ENCODE data around the gene KY.
"Not testable (repeated sequence)": the region's sequence is repeated elsewhere in the genome, so short reads cannot be mapped to it uniquely, and the experiment has no call there.

The KY gene

DNA sequence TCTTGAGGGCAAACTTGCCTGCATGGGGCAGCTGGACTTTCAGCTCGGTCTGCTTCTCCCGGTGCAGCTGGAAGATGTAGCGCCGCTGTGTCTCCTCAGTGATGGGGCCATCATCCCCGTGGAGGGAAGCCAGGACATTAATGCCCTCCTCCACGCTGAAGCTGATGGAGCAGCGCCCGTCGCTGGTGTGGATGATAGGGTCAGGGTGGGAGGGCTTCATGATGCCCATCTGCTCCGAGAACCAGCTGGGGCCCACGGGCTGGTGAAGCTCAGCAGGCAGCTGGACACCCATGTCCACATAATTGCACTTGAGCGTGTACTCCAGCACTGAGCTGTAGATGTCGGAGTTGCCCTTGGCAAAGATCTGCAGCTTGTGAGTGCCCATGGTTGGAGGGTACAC, 46.9 kb downstream of the KY start:
- no peak overlapping the region for H3K4me3 ChIP-seq (ENCODE audit: low read depth, low read length)

DNA sequence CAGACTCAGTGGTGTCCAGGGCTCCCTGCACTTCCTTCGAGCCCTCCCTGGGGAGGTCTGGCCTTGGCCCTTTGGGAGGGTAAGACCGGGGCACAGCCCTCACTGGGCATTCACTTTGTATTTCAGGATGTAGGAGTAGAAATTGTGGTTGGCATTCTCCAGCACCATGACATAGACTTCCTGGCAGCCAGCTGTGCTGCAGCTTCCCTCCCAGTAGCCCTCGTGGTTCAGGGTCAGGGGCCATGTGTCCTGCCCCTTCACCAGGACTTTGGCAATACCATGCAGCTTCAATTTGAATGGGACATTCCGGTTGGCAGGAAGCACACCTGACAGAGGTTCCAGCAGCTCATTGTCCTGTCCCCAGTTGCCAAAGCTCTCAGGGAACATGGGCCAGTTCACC, 47.3 kb downstream of the KY start:
- H3K4me3 ChIP-seq (ENCODE audit: low read depth, low read length), result no peak overlapping the region

DNA sequence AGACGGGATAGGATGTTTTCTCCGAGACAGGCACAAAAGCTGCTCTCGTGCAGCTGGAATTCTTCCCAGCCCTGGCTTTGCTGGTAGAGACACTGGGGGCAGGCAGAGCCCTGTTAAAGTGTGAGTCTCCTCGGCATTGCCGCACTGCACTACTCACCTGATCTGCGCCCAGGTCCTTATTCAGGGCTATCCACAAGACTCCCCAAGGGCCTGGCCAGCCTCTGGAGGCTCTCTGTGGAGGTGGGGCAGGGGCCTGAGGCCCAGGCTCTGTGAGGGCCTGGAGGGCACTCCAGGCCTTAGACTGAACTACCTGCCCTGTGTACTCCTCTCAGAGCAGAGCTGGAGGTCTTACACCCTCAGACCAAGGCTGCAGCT, 48.4 kb downstream of the KY start:
- no peak overlapping the region for H3K4me3 ChIP-seq (ENCODE audit: low read depth, low read length)

DNA sequence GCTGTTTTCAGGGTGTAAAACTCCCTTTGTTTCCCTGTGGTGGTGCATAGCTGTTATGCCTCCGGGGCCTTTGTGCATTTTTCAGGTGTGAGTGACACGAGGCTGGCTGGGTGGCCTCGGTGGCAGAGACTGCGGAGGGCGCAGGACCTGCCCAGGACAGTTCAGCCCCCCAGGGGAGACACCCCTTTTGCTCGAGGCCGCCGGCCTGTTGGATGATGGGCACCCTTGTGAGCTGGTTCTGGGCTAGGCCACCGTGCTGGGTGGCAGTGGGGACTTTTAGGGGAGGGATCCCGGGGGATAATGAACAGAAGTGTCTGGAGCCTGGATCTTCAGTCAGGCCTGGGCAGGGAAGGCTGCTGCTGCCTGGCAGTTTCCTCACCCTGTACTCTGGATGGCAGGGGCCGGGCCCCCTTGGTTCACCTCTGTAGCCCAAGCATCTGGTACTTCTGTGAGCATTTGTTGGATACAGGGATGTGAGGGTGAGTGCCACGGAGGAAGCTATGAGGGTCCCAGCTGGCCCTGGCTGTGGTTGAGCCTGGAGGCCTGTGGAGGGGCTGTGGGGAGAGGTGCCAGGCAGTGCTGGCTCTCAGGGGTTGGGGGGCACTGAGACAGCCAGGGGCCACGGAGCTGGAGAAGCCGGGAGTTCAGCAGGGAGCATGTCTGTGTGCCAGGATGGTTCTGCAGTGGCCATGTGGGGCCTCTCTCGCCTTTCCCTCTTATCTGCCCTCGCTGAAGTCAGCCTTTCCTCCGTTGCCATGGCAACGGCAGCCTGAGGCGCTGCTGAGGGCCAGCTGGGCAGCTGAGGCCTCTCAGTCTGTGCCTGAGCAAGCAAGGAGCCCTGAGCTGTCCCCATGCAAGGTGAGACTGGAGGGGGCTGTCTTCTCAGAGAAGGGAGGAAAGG, 49.0 kb downstream of the KY start:
- no peak overlapping the region for H3K4me3 ChIP-seq (ENCODE audit: low read depth, low read length)

DNA sequence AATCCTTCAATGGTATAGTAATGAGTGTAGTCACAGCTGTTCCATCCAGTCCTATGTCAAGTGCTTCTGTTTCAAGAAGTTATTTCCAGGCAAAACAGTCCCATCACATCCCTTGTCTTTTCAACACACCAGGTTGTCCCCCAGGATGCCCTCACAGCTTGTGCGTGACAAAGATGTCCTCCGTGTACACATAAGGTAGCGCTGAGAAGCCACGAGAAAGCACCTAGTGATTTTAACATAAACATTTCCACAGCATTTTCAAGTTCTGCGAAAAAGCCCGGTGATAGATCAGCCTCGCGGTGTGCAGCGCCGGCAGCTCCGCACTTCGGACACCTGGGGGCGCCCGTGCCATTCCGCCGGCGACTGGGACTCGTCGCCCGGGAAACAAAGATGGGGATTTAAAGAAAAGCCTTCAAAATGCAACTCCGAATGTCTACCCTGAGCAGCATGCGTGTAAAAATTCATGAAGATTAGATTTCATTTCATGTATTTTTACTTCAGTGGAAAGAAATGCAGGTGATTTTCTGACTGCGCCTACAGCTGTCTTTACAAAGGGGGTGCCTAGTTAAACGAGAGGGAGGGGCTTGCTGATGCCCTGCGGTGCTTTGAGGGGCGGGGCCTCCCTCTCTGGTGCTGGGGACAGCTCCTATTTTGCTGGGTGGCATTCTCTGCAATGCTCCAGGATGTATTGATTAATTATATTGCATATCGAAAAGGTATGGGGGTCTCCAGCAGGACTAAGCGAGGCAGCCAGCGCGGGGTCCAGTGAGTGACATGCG, 49.9 kb downstream of the KY start:
- H3K4me3 ChIP-seq (ENCODE audit: low read depth, low read length), result no peak overlapping the region

DNA sequence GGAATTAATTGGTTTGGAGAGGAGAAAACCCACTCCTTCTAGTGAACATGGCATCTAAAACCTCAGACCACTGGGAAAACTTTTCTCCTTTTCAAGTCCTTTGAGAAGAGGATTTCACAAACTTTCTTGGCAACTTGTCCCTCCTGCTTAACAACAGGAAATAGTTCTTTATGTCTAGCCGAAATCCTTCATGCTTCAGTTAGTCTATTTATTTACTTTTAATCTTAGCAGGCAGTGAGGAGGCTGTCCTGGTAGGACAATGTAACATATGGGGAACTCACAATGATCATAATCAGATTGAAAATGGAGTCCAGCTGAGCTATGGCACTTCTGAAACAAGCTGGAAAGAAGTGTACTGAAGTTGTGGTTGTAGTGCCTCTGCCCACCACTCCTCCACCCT, 50.6 kb downstream of the KY start:
- H3K4me3 ChIP-seq (ENCODE audit: low read depth, low read length), result no peak overlapping the region

DNA sequence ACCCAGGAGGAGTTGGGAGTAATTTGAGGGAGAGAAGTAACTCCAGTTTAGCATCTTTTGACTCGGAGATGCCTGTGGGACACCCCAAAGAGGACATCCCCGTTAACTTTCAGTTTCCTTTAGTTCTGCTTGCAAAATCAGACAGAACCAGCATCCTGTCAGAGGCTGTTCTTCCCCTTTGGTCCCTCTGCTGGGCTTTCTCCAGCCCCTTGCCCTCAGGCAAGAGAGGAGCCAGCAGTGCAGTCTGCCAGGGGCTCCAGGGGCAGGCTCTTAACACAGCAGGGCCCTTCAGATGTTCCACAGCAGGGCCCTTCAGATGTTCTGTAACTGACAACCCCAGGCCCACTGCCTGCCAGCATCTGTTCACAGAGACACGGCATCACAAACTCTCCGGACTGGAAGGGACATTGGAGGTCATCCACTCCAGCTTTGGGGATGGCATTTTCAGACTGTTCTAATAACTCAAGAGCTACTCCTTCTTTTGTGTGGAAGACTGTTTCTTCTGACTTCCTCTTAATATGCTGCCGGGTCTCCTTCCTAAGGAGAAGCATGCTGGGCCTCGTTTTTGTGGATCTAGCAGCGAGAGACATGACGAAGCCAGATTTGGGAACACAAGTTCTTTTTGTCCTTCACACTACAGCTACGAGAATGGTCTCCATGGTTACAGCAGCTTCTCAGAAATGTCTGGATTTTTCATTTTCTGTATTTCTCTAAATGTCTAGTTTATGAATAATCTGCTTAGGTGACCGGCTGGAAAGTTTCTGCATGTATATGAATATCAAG, 51.9 kb downstream of the KY start:
- no peak overlapping the region for H3K4me3 ChIP-seq (ENCODE audit: low read depth, low read length)

DNA sequence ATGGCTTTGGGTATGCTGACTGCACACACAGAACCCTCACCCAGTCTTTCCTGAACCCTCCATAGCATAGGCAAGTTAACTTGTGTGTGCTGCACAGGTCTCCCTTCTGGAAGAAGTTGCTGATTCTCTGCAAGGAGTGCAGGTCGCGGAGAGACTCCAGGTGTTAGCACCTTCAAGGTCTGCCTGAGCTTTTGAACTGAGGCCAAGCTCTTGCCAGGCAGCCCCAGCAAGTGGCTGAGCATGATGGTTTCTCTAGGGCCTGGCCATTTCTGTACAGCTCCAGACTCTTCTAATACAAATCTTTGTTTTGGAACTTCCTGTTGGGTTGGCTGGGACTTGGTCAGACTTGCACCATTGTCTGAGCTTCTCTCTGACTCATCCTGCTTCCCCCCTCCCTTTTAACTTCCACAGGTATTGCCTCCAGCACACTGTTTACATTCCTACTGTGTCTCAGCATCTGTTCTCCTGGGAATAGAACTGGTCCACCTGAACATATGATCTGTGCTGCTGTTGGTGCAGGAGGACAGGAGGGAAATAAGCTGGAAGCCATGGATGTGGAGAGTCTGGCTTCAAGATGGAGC, 53.3 kb downstream of the KY start:
- H3K4me3 ChIP-seq (ENCODE audit: low read depth, low read length), result no peak overlapping the region

DNA sequence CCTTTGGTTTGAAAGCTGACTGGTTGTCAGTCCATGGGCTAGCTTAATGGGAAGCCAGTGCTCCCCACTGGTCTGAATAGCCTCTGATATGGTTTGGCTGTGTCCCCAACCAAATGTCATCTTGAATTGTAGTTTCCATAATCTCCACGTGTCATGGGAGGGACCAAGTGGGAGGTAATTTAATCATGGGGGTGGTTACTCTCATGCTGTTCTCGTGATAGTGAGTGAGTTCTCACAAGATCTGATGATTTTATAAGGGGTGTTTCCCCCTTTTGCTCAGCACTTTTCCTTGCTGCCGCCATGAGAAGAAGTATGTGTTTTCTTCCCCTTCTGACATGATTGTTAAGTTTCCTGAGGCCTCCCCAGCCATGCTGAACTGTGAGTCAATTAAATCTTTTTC, 55.8 kb downstream of the KY start:
- not testable (repeated sequence) for H3K4me3 ChIP-seq (ENCODE audit: low read depth, low read length)

DNA sequence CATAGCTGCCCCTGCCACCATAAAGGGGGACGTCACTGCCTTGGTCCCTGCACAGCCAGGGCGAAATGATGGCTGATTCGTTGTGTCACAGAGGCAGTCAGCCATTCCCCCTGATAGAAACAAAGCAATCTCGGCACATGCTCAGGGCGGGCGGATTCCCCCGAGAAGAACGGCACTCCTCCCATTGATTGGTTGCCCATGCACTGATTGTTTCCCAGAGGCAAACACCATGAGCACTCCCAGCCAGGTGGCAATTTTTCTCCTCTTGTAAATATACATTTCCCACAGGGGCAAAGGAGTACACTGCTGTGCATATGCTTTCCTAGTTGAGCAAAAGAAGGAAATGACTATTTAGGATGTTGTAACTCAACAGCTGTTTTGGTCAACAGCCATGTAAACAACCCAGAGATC, 56.5 kb downstream of the KY start:
- no peak overlapping the region for H3K4me3 ChIP-seq (ENCODE audit: low read depth, low read length)

DNA sequence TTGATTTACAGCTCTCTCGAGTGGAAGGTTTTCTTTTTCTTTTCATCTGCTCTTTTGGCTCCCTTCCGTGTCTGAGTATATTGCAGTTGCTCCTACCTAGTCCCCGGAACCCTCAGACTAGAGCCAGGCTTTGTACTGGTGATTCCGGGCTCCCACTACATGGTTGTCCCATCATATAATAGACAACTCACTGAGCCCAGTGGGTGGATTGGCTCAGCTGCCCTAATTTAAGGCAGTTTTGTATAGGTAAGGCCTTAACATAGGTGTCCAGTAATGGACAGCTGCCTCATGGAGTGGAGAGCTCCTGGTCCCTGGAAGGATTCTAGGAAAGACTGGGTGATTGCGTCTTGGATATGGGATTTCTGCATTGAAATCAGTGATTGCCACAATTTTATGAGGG, 58.0 kb downstream of the KY start:
- H3K4me3 ChIP-seq (ENCODE audit: low read depth, low read length), result no peak overlapping the region

DNA sequence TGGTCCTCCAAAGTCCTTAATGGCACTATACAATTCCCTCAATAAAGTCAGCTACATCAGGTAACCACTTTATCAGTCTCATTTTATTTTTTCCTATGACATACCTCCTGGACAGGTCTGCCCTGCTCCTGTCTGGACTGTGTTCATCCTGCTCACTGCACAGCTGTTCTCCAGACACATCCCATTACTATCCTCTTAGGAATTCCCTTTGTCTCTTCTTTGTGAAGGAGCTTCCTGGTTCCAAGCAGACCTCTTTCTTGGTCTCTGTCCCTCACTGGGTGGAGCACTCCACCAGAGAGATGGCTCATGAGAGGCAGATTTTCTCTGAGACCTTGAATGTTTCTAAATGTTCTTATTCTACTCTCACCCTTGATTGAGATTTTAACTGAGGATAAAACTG, 60.1 kb downstream of the KY start:
- no peak overlapping the region for H3K4me3 ChIP-seq (ENCODE audit: low read depth, low read length)

DNA sequence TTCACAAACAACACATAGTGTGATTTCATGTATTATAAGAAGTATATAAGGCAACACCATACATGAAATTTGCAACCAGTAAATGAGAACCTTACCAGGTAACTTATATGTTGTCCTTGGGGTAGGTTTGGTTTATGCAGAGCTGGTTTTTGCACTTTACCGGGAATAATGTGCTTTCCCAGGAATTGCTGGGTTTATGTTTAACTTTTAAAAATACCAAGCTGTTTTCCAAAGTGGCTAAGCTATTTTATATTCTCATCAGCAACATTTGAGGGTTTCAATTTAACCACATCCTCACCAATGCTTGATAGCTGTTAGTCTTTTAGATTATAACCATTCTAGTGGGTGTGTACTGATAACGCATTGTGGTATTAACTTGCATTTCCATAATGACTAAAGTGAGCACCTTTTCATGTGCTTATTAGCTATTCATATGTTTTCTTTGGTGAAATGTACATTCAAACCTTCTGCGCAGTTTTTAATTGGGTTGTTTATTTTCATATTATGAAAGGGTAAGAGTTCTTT, 71.6 kb downstream of the KY start:
- no peak overlapping the region for H3K4me3 ChIP-seq (ENCODE audit: low read depth, low read length)

DNA sequence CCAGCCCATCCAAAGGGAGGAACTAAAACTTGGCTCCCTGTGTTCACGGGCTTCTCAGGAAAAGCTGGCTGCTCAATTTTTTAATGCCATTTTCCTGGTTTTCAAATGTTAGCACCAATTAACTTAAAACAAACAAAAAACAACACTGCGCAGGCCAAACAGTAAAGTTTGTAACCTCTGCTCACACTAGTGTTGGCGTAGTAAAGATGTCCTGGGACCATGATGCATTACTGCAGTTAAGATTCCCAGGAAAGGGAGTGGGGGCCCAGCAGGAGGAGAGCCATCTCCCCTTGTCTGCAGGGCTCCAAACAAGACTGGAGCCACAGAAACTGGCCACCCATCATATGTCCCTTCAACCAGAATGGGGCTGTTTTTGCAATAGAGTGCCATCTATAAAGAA, 74.0 kb downstream of the KY start:
- H3K4me3 ChIP-seq (ENCODE audit: low read depth, low read length), result no peak overlapping the region

DNA sequence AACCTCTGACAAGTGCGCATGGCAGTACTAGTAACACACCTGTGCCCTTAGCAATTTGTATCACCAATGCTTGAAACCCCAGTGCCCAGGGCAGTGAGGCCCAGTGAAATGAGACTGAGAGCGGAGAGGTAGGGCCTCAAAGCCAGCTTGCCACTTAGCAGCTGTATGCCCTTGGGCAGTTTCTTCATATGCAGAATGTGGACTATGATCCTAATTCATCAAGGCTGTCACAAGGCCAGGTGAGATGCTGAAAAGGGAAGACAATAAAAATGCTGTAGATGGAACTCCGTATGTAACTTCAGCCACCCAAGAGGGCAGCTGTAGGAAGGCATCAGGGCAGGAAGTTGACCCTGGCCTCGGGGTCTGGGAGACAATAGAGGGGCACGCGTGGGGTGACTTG, 74.4 kb downstream of the KY start:
- H3K4me3 ChIP-seq (ENCODE audit: low read depth, low read length), result no peak overlapping the region

DNA sequence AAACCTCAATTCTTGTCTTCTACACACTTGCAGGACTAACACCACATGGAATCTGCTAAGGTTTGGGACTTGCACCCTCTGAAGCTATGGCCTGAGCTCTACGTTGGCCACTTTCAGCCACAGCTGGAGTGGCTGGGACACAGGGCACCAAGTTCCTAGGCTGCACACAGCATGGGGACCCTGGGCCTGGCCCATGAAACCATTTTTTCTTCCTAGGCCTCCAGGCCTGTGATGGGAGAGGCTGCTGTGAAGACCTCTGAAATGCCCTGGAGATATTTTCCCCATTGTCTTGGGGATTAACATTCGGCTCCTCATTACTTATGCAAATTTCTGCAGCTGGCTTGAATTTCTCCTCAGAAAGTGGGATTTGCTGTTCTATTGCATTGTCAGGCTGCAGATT, 80.9 kb downstream of the KY start:
- H3K4me3 ChIP-seq (ENCODE audit: low read depth, low read length), result not testable (repeated sequence)

DNA sequence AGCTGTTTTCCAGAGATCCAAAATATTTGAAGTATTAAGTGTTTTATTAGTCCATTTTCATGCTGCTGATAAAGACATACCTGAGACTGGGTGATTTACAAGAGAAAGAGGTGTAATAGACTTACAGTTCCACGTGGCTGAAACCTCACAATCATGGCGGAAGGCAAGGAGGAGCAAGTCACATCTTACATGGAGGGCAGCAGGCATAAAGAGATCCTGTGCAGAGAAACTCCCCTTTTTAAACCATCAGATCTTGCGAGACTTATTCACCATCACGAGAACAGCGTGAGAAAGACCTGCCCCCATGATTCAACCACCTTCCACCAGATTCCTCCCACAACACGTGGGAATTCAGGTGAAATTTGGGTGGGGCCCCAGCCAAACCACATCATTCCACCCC, 82.0 kb downstream of the KY start:
- H3K4me3 ChIP-seq (ENCODE audit: low read depth, low read length), result no peak overlapping the region

DNA sequence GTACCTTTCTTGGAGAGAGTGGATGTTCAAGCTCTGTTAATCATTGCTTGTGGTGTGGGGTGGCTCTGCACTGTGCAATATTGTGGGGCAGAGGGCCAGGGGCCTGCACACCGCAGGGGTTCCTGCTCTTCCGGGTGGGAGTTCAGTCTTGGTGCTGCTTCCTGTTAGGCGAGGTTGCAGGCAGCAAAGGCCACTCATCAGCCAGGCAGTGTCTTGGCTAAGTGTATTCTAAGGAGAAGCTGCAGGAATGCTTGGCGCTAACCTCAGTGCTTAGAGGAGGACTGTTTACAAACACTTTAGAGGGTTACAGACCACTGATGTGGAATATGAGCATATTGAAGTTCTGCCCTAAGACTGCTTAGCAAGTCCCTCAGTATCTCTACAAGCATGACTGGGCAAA, 83.2 kb downstream of the KY start:
- H3K4me3 ChIP-seq (ENCODE audit: low read depth, low read length), result no peak overlapping the region

DNA sequence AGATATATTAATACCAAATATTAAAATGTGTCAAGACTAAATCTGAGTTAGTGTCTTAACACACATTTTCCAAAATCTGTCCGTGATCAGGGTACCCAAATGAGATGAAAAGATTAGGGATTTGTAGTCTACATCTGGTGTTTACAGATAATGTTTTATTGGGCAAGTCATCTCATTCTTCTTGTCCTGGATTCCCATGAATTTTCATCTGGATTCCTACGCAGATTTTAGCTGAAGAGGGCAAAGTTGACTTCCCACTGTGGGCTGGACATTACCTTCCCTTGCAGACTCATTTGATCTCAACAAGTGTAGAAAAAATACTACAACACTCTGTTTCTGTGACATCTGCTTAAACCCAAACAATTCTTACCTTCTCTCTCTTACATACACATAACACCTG, 85.8 kb downstream of the KY start:
- no peak overlapping the region for H3K4me3 ChIP-seq (ENCODE audit: low read depth, low read length)

DNA sequence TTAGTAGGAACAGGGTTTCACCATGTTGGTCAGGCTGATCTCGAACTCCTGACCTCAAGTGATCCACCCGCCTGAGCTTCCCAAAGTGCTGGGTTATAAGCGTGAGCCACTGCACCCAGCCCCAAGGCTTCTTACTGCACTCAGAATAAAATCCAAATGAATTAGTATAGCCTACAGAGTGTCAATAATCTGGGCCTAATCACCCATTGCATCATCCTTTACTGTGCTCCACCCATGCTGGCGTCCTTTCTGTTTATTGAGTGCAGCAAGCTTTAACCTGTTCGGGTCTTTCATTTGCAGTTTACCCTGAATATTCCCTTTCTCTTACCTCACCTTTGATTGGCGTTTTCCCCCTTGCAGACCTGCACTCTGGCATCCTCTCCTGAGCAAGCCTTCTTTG, 87.2 kb downstream of the KY start:
- H3K4me3 ChIP-seq (ENCODE audit: low read depth, low read length), result no peak overlapping the region

DNA sequence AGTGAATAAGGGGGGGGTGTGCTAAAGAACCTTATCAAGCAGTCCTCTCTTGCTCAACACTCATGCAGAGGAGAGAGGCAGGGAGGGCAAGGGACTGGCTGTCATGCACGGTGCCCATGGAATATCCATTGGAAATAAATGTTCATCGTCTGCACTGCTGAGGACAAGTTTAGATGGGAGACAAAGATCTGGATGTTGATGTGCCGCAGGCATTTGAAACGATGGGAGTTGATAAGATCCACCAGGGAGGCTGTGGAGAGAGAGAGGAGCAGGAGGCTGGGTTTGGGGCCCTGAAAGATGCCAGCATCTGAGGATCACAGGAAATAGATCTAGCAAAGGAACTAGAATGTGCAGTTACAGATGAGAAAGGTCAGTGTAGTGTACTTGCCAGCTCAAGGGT, 88.8 kb downstream of the KY start:
- no peak overlapping the region for H3K4me3 ChIP-seq (ENCODE audit: low read depth, low read length)
